H1 (cell line): ENCODE results near the gene ANAPC15. TPM values are rescaled to one million over a fixed set of nuclear protein-coding genes. Genes with fewer than 3 reads are reported as not detected.

Experiments
- TCF12 ChIP-seq: IDR thresholded peaks from 2 replicates; pipeline ENCODE4 v1.6.1; 2011; ENCODE audit warnings: low read depth, mild to moderate bottlenecking, low read length
- polyA plus RNA-seq, 7 experiments: library from polyadenylated mRNA; depleted of rRNA in 3 of 7; stranded (reverse) in 5 of 7; unstranded in 2 of 7; fragments of >200 nt in 5 of 7; fragments of 200-250 nt in 2 of 7; gene quantifications; 1 replicate in 5 of 7; 2 replicates in 1 of 7; 4 replicates in 1 of 7; pipeline versions ENCODE4 v1.2.1 to v1.2.3, GENCODE V29; 2011 to 2013; ENCODE audit warnings: missing spikeins in 2 of 7, mixed read lengths in 2 of 7
- total RNA-seq: library from RNA; stranded (reverse); fragmentation: NEBNext Ultra II Directional; extraction: Animal tissue kit (Norgen Biotek cat#: 25700); gene quantifications from 2 replicates; pipeline ENCODE4 v1.2.1, GENCODE V29; 2021

Gene ANAPC15
- total and polyA plus RNA-seq, 2 of the 8 experiments (the other 6 are each of a cell fraction or from before 2014, with no cell fraction given) = 66.2 to 74.9 TPM

DNA sequence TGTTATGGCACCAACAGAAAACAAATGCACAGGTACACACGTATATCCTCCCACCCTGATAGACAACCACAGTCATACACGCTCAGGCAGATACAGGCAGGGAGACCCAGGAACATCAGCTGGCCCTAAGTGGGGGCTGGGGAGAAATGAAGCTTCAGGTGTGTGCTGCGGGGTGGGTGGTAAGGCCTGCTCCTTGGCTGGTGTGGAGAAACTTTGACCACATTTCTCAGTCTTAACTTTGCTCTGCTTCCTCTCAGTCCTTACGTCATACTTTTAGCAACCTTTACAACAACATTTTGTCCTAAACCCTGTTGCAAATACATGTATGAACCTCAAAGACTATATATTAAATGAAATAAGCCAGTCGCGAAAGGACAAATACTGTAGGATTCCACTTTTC lies 6.7 kb upstream of the ANAPC15 start (continued):
- TF ChIP-seq TCF12 = no peak
